HG03045 (cell line): ENCODE data around the gene SERPINI1.

Experiments
- ATAC-seq: cut with Tn5 transposase; IDR thresholded peaks from one replicate; pipeline ENCODE4 v1.9.1; 2021; ENCODE audit warnings: mild to moderate bottlenecking, moderate library complexity; ENCODE audit not compliant: unreplicated experiment

SERPINI1 gene

DNA sequence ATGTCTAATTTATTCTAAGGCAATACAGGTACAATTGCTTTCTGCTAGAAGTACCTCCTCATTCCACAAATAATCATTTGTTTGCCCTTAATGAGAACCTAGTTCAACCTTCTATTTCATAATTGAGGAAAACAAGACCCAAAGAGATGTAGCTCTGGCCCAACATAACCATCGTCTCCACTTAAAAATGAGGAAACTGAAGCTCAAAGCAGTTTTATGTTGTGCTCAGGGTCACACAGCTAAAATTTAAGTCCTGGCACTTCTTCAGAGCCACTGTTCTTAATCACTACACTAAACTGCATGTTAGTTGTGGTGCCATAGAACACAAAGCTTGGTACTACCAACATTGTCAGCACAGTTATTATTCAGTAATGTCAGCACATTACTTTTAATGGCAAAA is 108.0 kb downstream of the SERPINI1 start:
- no peak for ATAC-seq

DNA sequence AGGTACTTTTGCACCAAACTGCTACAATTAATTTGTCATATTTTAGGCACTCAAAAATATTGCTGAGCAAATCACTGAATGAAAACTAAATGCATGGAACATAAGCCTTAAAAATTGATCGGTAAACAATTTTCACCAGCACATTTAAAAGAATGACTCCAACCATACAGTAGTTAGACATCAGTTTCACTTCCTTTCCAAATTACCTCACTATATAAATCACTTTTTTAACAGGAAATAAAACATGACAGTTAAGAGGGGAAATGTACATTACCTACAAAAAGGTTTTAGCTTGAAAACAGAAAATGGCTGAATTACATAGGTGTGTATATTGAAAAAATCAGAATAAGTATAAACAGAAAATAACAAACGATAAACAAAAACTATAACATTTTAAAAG is 108.4 kb downstream of the SERPINI1 start:
- no peak for ATAC-seq

DNA sequence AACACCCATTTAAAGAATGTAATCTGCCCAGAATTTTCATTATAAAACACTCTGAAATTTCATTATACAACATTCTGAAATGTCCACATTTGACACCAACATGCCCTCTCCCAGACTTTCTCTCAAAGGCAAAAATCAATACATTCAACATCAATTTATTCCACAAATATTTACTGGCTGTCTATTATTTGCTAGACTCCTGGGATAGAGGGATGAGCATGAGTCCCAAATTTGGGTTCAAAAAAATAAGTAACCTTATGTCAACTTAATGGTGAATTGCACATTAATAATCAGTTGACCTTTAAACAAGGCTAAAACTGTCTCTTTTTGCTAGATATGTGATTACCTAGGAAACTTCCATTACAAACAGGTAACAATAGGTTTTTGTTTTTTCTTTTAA is 109.0 kb downstream of the SERPINI1 start:
- ATAC-seq = no peak

DNA sequence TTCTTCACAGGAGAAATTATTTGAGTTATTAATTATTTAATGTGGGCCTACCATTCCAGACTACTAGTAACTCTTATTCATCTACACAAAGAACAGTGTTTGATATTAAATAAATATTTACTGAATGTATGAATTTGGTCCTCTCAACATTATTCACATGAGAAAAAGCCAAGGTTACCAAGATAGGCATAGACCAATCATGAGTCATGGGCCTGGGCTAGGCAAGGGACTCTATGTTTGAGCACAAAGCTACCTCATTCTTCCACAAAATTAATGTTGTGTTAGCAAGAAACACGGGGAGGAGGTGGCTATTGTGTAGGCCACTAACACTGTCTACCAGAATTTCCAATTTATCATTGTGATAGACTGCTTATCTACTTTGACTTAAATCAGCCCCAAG is 115.7 kb downstream of the SERPINI1 start:
- ATAC-seq = no peak

DNA sequence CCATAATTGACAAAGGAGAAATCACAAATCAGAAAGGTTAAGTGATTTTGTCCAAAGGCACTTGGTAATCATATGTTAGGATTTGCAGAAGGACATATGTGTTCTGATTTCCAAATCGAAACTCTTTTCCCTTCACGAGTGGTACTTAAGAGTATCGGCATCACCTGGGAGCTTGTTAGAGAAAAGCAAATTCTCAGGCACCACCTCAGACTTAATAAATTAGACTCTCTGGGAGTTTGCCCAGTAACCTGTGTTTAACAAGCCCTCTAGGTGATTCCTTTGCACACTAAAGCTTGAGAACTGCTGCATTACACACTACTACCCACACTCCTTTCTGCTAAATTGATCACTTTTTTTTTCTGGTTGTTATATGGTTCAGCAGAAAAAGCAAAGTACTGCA is 116.2 kb downstream of the SERPINI1 start:
- ATAC-seq = no peak

DNA sequence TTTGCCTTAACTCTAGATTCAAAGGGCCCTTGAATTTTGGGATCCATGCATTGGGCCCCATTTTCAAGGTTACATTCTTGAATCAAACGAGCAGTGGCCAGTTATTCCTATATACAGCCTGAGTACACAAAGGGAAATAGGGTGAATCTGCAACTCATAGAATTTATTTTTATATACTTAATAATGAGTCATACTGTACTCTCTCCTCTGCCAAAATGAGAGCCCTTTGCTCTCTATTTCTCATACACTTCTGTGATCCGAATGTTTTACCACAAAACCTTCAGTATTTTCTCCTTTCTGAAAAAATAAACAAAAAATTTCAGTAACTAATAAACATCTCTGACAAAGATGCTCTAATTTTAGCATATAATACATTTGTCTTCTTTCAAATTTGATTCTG is 116.7 kb downstream of the SERPINI1 start:
- no peak for ATAC-seq

DNA sequence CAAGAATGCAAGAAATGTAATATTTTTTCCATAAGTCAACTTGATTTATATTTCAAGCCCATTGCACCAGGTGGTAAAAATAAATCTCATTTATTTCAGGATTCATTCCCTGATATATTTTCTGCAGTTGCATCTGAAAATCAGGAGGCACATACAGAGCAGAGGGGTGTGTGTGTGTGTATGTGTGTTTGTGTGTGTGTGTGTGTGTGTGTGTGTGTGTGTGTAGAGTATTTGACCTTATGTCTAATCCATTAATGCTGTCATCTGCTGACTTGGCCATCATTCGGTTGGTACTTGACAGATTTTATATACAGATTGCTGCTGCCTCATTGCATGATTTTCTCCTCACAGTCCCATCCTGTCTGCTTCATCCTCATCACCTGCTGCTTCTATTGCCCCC is 118.5 kb downstream of the SERPINI1 start:
- ATAC-seq = no peak

DNA sequence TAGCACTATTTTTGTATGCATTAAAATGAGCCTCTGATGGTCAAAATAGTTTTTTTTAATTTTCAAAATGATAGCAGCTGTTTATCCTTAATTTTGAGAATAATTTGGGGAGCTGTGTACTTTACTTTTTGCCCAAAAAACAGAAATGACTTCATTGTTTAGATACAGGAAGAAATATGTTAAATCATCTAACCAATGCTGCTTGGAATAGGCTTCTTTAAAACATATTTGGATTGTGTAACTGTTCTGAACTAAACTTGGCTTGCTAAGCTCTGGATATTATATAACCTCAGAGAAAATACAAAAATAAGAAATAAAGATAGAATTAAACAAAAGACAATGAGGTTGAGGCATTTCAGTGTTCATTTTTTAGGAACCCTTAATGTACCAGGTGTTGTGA is 119.3 kb downstream of the SERPINI1 start:
- no peak for ATAC-seq

DNA sequence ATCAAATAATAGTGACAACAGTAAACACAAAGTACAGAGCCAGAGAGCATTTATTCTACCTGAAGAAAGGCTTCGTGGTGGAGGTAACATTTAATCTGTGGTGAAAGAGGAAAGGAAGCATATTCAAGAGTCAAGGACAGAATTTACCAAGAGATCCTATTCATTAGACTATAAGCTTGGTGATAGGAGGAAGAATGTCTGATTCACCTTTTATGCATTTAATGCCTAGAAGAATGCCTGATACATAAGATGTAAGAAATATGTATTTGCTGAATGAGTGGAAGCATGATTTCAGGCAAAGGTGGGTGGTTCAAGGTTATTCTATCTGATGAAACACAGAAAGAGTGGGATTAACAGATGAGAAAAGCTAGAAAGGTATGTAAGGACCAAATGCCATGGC is 119.8 kb downstream of the SERPINI1 start:
- ATAC-seq = no peak

DNA sequence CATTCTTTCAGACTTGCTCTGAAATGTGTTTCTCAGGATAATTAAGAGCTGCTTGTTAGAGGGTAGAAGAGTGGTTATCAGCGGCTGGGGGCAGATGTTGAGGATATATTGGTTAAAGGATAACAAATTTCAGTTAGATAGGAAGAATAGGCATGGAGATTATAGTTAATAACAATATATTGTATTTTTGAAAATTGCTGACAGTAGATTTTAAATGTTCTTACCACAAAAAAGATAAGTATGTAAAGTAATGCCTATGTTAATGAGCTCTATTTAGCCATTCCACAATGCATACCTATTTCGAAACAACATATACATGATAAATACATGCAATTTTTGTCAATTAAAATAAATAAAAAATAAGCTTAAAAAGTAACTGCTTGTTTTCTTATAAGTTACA is 123.3 kb downstream of the SERPINI1 start:
- ATAC-seq = no peak

DNA sequence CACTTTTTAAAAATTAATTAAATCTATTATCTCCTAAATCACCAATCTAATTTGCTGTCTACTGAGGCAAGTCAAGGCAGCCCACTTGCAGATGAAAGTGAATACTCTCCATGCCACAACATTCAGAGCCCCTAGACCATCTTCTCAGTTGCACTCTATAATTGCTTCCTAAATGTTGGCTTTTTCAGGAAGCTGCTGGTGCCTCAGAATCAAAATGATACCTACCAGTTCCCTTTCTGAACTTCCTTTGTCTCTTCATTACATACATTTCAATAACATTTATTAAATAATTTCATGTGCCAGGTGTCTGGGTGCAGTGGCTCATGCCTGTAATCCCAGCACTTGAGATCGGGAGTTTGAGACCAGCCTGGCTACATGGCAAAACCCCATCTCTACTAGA is 124.1 kb downstream of the SERPINI1 start:
- ATAC-seq = no peak

DNA sequence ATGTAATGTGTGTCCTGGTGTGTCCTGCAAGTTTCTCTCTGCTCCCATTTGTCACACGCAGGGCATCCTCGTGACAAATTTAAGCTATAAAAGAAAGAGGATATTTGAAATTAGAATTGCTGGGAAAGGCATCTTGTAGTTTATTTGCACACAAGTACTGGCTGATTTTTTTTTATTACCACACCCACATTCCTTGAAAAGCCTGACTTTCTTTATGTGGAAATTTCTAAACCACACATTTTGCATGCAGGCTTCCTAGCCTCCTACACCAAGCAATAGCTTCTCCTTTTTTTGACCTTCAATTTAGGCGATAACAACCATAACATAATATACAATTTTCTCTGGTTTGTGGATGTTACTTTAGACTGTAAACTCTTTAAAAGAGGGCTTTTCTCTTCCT is 126.1 kb downstream of the SERPINI1 start:
- ATAC-seq = no peak

DNA sequence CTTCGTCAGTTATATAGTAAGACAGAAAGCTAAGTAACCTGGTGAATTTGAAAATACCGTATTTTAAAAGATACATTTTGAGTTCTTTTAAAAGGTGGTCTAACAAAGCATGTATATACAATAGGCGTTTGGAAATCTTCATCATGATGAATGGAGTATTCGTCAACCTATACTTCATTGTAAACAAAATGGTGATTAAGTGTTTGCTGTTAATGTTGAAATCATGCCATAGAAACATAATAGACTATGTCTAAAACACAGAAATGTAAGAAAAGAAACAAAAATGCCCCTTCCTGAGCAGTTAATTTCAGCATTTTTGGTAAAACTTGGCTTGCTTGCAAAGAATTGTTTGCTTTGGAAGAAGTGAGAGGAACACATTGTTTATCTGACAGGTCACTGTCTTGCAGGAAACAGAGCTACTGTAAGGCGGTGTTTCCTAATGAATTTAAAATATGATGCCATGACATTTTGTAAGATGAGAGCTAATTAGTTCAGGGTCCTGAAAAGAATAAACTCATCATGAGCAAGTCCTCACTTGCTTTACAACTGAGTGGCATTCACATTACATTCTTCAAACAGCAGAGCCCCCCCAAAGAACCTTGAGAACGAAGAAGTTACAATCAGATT is 126.7 kb downstream of the SERPINI1 start:
- ATAC-seq = no peak

DNA sequence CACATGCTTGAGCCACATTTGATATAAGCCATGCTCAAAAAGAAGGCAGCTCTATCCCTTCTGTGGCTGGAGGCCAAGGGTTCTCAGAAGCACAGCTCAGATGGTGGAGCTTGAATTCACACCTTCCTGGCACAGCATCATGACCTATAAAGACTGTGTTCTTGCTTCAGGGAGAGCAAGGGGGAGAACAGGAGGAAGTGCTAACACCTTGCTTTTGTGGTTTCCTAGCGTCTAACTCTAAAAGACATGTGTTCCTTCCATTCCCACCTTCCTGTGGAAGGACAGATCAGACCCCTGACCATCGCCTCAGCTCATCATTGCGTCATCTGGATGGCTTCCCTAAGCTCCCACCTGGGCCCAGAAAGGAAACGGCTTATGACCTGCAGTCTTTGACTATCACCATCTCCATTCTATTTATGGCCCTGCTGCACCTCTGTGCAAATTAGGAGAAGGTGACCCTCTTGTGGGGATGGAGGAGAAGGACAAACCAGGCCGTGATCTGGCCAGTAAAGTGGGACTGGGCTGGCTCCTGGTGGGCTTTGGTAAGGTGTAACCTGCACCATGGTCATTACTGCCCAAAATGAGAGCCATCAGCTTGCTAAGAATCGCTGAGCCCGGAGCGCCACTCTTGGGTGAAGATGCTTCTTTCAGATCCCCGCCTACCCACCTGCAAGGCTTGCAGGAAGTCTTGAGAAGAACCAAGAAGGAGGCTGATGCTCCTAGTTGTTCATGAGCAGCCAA is 128.5 kb downstream of the SERPINI1 start:
- ATAC-seq = no peak

DNA sequence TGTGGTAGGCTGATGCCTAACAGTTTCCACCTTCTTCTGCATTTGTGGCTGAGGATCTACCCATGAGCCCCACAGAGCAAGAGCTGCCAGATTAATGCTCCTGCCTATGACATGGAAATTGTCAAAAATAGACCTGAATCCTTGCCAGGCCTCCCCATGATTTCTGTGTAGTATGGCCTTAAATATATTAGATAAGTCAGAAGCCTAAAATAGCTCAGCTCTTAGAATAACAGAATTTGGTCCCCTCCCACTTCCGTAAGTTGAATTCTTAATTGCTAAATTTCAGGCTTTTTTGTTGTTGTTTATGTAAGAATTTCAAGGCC is 129.0 kb downstream of the SERPINI1 start:
- ATAC-seq = no peak

DNA sequence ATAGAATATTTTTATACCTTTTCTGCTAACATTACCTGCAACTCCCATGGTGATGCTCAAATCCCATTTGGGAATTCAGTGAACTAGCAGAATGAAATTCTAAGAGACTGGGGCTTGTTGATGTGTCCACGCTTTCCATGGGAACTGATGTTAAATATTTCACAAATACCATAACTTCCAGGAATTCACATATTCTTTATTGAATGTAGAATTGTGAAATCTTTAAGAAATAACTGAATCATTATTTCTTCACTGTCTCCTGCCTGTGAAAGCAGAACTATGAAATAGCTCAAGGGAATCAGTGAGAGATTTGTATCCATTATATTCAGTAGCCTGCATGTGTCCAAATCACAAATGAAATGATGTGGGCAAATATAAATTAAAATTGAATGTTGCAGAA is 130.8 kb downstream of the SERPINI1 start:
- no peak for ATAC-seq

DNA sequence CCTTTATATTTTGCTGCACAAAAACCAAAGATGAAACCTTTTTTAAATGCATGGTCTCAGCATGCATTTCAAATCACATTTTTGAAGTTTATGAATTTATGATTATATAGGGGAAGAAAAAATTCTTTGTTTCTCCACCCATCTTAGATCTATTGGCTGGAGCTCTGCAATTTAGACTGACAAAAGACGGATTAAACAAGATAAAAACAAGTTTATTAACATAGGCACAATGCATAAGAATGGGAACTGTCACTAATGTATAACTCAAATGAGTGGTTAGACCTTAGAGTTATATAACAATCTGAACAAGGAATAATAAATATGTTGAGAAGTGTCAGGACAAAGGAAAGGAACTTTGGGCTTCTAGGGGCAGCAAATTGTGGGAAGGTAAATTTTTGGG is 132.5 kb downstream of the SERPINI1 start:
- no peak for ATAC-seq

DNA sequence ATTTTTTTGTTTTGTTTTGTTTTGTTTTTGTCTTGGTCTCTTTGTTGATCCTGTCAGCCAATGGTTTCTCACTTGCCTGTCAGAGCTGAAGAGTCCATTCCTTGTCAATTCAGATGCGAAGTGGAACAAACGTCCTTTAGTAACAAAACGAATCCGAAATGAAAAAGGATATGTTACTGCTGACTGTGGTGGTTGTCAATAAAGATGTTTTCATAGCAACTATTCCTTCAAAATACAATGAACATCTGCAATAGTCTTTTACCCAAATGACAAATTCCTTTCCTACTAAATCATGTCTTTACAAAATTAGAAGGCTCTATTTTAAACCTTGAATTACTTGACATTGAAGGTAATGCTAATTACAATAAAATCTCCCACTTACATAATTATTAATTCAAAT is 134.7 kb downstream of the SERPINI1 start:
- ATAC-seq = no peak

DNA sequence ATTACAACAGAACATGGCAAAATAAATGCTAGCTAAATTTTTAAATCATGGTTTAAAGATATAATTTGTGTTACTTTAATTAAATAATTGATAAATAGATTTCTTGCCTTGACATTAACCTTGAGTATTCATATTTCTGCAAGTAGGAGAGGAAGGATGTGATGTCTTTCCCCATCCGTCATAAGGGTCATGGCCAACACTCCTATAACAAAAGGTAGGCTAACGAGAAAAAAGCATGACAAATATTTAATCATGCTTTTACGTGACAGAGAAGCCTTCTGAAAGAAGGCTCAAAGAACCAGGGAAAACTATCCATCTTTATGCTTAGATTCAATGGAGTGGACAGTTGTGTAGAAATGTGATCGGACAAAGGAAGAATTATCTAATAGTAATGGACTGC is 135.2 kb downstream of the SERPINI1 start:
- ATAC-seq = no peak

DNA sequence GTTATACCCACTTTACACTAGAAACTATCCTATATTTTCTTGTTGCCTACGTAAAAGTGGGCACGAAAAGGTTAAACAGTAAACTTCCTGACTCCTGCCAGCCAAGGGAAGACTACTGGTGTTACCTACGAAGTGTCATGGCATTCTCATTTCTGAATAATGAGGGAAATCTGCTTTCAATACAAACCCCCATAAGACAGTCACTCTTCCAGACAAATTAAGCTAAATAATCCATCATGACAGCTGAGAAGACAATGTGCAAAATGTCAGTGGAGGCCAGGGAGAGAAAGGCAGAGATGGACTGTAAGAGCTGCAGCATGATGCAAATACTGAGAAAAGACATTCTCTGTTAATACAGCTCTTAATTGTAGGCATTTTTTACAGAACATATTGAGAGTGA is 136.5 kb downstream of the SERPINI1 start:
- no peak for ATAC-seq

DNA sequence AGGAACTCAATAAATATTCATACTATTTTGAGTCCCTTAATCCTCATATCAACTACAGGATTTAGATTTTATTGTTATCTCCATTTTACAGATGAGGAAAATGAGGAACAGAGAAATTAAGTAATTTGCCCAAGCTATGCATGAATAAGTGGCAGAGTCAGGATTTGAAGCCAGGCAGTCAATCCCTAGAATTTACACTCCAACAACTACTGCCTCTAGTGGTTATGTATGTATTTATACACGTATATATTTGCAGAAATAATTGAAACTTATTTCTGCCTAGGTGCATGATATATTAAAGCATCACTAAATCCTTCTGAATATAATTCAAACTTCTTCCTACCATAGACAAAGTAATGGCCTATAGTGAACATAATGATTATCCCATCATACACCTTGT is 137.4 kb downstream of the SERPINI1 start:
- no peak for ATAC-seq

DNA sequence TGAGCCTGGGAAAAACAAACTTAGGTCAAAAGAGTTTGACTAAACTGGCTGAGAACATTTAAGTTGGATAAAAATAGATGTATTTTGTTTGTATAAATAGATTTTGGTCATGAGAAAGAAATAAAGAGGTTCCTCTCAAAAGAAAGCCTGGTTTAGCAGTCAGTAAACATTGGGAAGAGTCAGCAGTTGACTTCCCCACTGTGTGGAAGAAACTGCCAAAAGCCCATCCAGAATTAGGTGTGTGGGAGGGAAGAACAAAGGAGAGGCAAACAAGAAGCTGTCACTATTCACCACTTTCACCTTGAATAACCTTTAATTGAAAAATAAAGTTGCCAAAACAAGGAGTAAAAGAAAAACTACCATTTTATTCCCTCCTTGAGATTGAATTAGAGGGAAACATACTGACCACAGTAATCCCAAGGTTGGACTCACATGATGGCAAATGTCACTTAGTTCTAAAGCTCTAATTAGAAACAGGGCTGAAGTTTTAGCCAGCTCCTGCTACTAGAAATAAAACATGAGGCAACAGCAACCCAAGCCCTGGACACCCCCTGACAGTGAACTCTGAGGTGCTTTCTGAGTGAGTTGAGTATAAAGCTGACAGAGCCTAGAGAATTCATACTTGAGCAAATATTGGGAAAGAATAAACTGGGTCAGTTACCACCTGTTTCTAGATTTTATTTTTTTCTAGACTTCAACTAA is 139.3 kb downstream of the SERPINI1 start:
- ATAC-seq = no peak
